ENCODE measurements around the gene DENND5B. TPM values are rescaled to one million over a fixed set of nuclear protein-coding genes. Genes with fewer than 3 reads are reported as not detected.
A peak's percentile ranks its signal among the peaks of the same experiment; 100 is the strongest.
"Not testable (repeated sequence)": the region's sequence is repeated elsewhere in the genome, so short reads cannot be mapped to it uniquely, and the experiment has no call there.

The DENND5B gene
- total RNA-seq, 2 donors from 2014 or later: 10.5 to 14.4 TPM

- intact Hi-C loops (cut with DNase I, micrococcal nuclease): no loop called here
- DNase-seq (no peak), ATAC-seq (no peak)
These were observed 159.2 kb downstream of the DENND5B start for GRCh38 chr12:31431721-31432240.

GRCh38 chr12:31423405-31423804, 167.5 kb downstream of the DENND5B start:
- intact Hi-C loops (cut with DNase I, micrococcal nuclease): no loop called here
- DNase-seq (no peak), ATAC-seq (no peak)

GRCh38 chr12:31412292-31412801, 178.6 kb downstream of the DENND5B start:
- no peak for DNase-seq
- no peak for ATAC-seq
- intact Hi-C loops (cut with DNase I, micrococcal nuclease): no loop called here

- ATAC-seq (no peak), DNase-seq (no peak)
- intact Hi-C loops (cut with DNase I, micrococcal nuclease): loop anchor here in 1 of 2 donors (5.0 kb wide), 1 partner anchor 229 kb away; no protein-coding TSS in a partner anchor
These were observed 182.2 kb downstream of the DENND5B start for GRCh38 chr12:31408763-31409162.

- ATAC-seq (no peak), DNase-seq (no peak)
- intact Hi-C loops (cut with DNase I, micrococcal nuclease): loop anchor here in 1 of 2 donors (5.0 kb wide), 1 partner anchor 230 kb away; no protein-coding TSS in a partner anchor
These were observed 183.4 kb downstream of the DENND5B start for GRCh38 chr12:31407562-31407961.

- ATAC-seq (no peak), DNase-seq (no peak)
- intact Hi-C loops (cut with DNase I, micrococcal nuclease): loop anchor here in 1 of 2 donors (5.0 kb wide), 1 partner anchor 231 kb away; no protein-coding TSS in a partner anchor
These were observed 184.6 kb downstream of the DENND5B start for GRCh38 chr12:31406345-31406744.

DNA sequence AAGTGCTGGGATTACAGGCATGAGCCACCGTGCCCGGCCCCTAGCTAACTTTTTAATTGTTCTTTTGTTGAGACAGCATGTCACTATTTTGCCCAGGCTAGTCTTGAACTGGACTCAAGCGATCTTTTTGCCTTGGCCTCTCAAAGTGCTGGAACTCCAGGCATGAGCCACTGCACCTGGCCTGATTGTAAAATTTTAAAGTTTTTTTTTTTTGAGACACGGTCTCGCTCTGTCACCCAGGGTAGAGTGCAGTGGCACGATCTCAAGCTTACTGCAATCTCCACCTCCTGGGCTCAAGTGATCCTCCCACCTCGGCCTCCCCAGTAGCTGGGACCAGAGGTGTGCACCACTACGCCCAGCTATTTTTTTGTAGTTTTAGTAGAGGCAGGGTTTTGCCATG, 185.9 kb downstream of the DENND5B start:
- DNase-seq (no peak), ATAC-seq (no peak)
- intact Hi-C loops (cut with DNase I, micrococcal nuclease): loop anchor here in 1 of 2 donors (5.0 kb wide), 1 partner anchor 232 kb away; no protein-coding TSS in a partner anchor

GRCh38 chr12:31403099-31403607, 187.8 kb downstream of the DENND5B start:
- intact Hi-C loops (cut with DNase I, micrococcal nuclease): loop anchor here in 1 of 2 donors (2.0 kb wide), 1 partner anchor 234 kb away; no protein-coding TSS in a partner anchor
- peak; percentile 48 to 55 for DNase-seq
- ATAC-seq: peak; percentile 100

DNA sequence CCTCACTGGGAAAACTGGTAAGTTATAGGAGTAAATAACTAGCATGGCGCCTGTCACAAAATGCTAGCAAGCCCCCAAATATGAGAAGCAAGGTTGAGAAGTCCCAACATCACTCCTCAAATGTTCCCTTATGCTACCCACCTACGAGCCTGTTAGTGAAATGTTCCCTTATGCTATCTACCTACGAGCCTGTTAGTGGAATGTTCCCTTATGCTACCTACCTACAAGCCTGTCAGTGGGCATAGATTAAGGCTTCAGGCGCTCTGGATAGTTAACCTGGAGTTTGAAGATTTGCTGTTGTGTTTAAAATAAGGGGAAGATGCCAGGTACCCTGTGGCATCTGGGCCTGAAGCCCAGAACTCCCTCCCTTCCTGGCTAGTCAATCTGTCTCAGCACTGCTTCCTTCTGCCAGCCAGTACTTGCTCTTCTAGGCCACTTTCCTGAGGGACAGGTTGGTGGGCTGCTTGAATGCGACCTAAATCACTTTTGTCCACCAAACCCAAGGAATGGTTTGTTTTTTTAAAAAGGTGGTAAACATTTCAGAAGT, 197.9 kb downstream of the DENND5B start:
- ATAC-seq (no peak), DNase-seq (no peak)
- intact Hi-C loops (cut with DNase I, micrococcal nuclease): no loop called here

DNA sequence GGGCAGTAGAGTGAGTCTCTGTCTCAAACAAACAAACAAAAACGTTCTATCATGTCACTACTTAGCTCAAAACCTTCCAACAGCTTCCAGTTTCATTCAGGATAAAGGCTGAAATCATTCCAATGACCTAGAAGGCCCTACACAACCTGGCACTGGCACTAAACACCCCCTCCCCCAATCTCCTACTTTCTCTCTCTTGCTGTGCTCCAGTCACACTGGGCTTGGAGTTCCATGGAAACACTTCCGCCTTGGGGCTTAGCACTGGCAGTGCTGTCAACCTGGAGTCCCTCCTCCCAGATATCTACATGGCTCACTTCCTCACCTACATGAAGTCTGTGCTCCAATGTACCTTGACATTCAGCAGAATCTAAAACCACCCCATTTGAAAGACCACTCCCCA, 199.9 kb downstream of the DENND5B start:
- ATAC-seq (no peak), DNase-seq (no peak)
- intact Hi-C loops (cut with DNase I, micrococcal nuclease): no loop called here

DNA sequence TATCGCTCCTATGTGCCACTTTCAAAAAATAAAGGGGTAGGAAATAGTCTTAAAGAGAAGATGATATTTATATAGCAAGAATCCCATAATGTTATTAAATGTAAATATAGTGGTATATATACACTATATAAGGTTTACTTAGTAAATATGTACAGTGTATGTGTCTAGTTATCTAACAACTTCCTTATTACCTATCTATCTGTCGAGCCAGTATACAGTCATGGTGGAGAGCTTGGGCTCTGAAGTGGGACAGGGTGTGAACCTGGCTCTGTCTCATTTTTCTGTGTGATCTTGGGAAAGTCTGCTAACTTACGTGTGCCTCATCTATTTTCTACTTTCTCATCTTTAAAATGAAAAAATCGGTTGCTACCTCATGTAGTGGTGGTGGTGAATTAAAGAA, 202.2 kb downstream of the DENND5B start:
- ATAC-seq (peak; percentile 96), DNase-seq (no peak)
- intact Hi-C loops (cut with DNase I, micrococcal nuclease): no loop called here

- intact Hi-C loops (cut with DNase I, micrococcal nuclease): no loop called here
- ATAC-seq: no peak
- no peak for DNase-seq
These were observed 203.5 kb downstream of the DENND5B start for GRCh38 chr12:31387466-31387865.

- intact Hi-C loops (cut with DNase I, micrococcal nuclease): no loop called here
- no peak for ATAC-seq
- no peak for DNase-seq
These were observed 203.9 kb downstream of the DENND5B start for GRCh38 chr12:31387011-31387410.

GRCh38 chr12:31386364-31386777, 204.6 kb downstream of the DENND5B start:
- DNase-seq: no peak

GRCh38 chr12:31377210-31377609, 213.7 kb downstream of the DENND5B start:
- DNase-seq; ATAC-seq; intact Hi-C loops (cut with DNase I, micrococcal nuclease): not testable (repeated sequence)

More at GRCh38 chr12:31386364-31386777, 204.6 kb downstream of the DENND5B start:
- ATAC-seq: no peak
- intact Hi-C loops (cut with DNase I, micrococcal nuclease): no loop called here

DNA sequence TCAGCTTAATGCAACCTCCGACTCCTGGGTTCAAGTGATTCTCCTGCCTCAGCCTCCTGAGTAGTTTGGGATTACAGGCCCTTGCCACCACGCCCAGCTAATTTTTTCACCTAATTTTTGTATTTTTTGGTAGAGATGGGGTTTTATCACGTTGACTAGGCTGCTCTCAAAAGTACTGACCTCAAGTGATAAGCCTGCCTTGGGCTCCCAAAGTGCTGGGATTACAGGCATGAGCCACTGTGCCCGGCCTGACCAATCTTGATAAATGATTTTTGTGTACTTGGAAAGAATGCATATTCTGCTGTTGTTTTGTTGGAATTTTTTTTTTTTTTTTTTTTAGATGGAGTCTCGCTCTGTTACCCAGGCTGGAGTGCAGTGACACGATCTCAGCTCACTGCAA, 215.5 kb downstream of the DENND5B start:
- ATAC-seq; intact Hi-C loops (cut with DNase I, micrococcal nuclease); DNase-seq: not testable (repeated sequence)

DNA sequence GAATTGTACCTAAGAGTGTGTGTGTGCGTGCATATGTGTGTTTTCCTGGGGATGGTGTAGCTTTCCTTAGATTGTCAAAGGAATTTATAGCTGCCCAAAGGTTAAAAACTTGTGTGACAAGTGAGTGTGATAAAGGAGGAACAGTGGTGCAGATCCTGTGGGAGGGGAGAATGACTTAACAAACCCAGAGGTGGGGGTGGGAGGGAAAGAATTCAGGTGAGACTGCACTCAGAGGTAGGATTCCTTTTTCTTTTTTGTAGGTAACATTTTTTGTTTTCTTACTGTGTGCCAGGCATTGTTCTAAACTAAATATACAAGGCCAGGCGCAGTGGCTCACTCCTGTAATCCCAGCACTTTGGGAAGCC, 219.7 kb downstream of the DENND5B start:
- peak; percentile 78 for ATAC-seq
- intact Hi-C loops (cut with DNase I, micrococcal nuclease): no loop called here

DNA sequence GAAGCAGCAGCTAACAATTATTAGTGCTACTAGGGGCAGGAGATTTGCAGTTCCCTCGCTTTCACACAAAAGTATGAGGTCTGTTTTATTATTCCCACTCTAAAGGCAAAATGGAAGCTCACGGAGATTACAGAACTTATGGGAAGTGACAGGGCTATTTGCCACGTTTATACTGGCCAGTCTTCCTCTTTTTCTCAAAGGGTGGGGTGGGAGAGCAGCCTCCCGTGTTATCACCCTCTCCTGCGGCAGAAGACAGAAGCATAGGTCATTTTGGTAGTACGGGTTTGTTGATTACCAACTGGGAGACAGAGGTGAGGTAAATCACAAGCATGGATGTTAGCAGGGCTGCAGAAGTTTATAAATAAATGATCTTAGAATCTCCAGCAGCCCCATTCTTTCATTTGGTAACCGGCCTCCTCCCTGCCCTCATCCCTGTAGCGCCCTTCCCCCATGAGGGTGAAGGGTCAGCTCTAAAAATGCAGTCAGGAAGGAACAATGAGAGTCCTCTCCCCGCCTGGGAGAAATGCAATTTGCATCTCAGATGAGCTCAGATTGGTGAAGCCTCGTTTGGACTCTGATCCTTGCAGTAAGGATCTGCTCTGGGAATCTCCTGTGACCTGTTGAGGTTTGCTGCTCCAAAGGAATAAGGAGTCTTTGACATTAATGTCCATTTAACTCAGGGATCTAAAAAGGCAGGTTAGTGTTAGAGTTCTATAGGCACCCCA, 220.2 kb downstream of the DENND5B start:
- DNase-seq (peak; percentile 61 to 80), ATAC-seq (peak; percentile 86)
- intact Hi-C loops (cut with DNase I, micrococcal nuclease): no loop called here

More for the DNA sequence above, 219.7 kb downstream of the DENND5B start:
- DNase-seq: peak; percentile 19 to 48

- intact Hi-C loops (cut with DNase I, micrococcal nuclease): no loop called here
- DNase-seq: peak; percentile 54 to 58
- ATAC-seq: peak; percentile 50
These were observed 221.0 kb downstream of the DENND5B start for GRCh38 chr12:31369712-31370521.

Measured in left colon (tissue), 2 donors.